Omental fat pad (tissue), 4 donors: Measurements from ENCODE around the gene TSPAN15. TPM values are rescaled to one million over a fixed set of nuclear protein-coding genes. Genes with fewer than 3 reads are reported as not detected.
"Not testable (repeated sequence)": the region's sequence is repeated elsewhere in the genome, so short reads cannot be mapped to it uniquely, and the experiment has no call there.

Experiments
- ATAC-seq: fragments of 150-250 bp; one replicate; pipeline ENCODE4 v1.9.1; 2016; ENCODE audit warnings: mild to moderate bottlenecking, moderate library complexity; ENCODE audit not compliant: low FRiP score
- DNase-seq: peaks from one replicate; pipeline ENCODE4 v3.0.0-alpha.2; 2019; ENCODE audit warnings: low spot score
- CTCF ChIP-seq, 3 donors: fragments of 450-650 bp; IDR thresholded peaks; one replicate each; pipeline ENCODE4 v1.5.1; 2016 to 2017; ENCODE audit warnings: antibody characterized with exemption in 3 of 3, mild to moderate bottlenecking in 3 of 3, moderate library complexity in 2 of 3
- total RNA-seq, 4 donors: library from RNA; depleted of rRNA; stranded (reverse); fragments of >200 nt; gene quantifications; one replicate each; pipeline ENCODE4 v1.1.0, GENCODE V29; 2016

The TSPAN15 gene
- total RNA-seq, 4 donors from 2014 or later = 45.6 to 141 (median 72.5) TPM

DNA sequence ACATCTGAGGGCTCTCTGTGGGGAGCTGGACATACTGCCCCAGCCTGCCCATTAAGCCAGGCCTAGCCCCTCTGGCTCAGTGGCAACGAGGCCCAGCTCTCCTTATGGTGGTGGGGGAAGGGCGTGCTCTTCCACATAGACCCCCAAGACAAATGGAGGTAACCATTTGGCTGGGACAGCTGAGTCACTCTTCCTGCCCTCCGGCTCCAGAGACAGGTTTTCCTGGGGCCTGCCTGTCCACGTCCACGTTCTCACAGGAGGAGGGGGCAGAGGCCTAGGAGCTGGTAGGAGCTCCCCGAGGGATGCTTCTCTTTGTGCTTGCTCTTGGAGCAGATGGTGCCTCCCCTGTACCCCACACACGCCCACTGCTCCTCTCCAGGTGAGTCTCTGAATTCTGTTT lies 33.5 kb downstream of the TSPAN15 start:
- ATAC-seq (no peak), DNase-seq (no peak)
- TF ChIP-seq CTCF (IDR thresholded peaks at IDR 0.05) = no peak

- TF ChIP-seq CTCF (IDR thresholded peaks at IDR 0.05) = no peak
- DNase-seq (no peak), ATAC-seq (no peak)
Observed at GRCh38 chr10:69486922-69487730, 35.9 kb downstream of the TSPAN15 start.

GRCh38 chr10:69488149-69488844 lies 37.0 kb downstream of the TSPAN15 start:
- ATAC-seq, DNase-seq: not testable (repeated sequence)

GRCh38 chr10:69488856-69489255 lies 37.6 kb downstream of the TSPAN15 start:
- not testable (repeated sequence) for DNase-seq, ATAC-seq

- no peak for DNase-seq
- ATAC-seq = no peak
- no peak for TF ChIP-seq CTCF (IDR thresholded peaks at IDR 0.05)
Observed at GRCh38 chr10:69489506-69490090, 38.3 kb downstream of the TSPAN15 start.

DNA sequence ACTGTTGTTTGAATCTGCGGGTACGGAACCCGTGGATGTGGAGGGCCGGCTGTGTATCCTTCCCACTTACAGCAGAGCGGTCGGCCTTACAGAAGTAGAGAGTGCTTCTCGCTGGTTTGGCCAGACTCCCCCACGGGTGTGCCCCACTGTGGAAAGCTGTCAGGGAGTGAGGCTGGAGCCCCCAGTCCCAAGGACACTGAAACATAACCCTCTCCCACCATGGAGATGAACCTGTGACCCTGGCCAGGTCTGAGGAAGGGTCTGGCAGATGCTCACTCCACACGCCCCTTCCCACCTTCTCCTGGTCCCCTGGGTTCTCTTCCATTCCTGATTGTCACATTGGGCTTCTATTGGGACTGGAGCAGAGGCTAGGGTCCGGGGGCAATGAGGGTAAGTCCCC lies 39.6 kb downstream of the TSPAN15 start:
- ATAC-seq (no peak), DNase-seq (no peak)
- TF ChIP-seq CTCF (IDR thresholded peaks at IDR 0.05) = no peak

- ATAC-seq (no peak), DNase-seq (no peak)
- TF ChIP-seq CTCF (IDR thresholded peaks at IDR 0.05) = no peak
Observed at GRCh38 chr10:69491611-69492010, 40.3 kb downstream of the TSPAN15 start.
